GM12801 (cell line): ENCODE results near the gene ZNF407.

ENCODE experiments used
- CTCF ChIP-seq: IDR thresholded peaks from one replicate; pipeline ENCODE4 v1.5.1; 2011; ENCODE audit warnings: control low read depth; ENCODE audit not compliant: insufficient read length; ENCODE audit errors: extremely low read depth

Gene ZNF407

GRCh38 chr18:74631212-74631611 lies 33.5 kb downstream of the ZNF407 start:
- no peak for TF ChIP-seq CTCF

- TF ChIP-seq CTCF = no peak
Measured at GRCh38 chr18:74631623-74632350, 34.1 kb downstream of the ZNF407 start.

GRCh38 chr18:74632351-74632679 lies 34.6 kb downstream of the ZNF407 start:
- no peak for TF ChIP-seq CTCF

- no peak for TF ChIP-seq CTCF
Measured at GRCh38 chr18:74632856-74633255, 35.2 kb downstream of the ZNF407 start.

GRCh38 chr18:74633652-74634352 lies 36.1 kb downstream of the ZNF407 start:
- TF ChIP-seq CTCF = no peak

GRCh38 chr18:74635224-74635975 lies 37.7 kb downstream of the ZNF407 start:
- TF ChIP-seq CTCF = no peak

GRCh38 chr18:74637070-74637469 lies 39.4 kb downstream of the ZNF407 start:
- no peak for TF ChIP-seq CTCF
